Activated CD4-positive, CD25-positive, alpha-beta regulatory T cell treated with anti-CD3 and anti-CD28 coated beads, Interleukin-2, amount 50 U/mL, for 16 hours (primary cell): ENCODE measurements around the gene HRH4.

Experiments
- DNase-seq: peaks from one replicate; pipeline ENCODE4 v3.0.0-alpha.2; 2020; ENCODE audit warnings: low read depth, low spot score

The HRH4 gene

DNA sequence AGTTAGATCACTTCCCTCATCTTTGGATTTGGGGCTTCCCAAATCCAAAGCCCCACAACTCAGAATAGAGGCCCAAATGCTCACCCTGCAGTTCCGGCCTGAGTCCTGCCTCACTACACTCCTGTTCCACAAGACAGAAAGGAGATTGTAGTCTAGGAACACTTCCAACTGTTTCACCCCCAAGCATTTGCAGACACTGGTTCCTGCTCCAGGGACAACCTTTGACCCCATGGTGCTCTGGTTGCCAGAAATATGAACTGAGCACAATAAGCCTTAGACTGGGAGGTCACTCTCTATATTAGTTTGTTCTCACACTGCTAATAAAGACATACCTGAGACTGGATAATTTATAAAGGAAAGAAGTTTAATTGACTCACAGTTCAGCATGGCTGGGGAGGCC lies 49.0 kb downstream of the HRH4 start:
- no peak for DNase-seq

DNA sequence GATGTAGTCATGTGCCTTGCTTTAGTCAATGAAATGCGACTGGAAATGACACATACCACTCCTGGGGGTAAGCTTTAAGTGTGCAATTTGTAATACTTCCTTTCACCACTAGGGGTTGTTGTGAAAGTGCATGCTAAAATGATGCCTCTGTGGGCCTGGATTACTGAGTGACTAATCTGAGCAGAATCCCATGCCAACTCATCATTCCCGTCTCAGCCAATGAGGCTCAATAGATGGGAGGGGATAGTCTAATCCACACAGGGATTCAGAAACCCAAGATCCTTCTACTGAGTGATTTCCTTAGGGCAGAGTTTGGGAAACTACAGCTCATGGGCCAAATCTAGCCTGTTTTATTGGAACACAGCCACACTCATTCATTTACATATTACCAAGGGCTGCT lies 54.0 kb downstream of the HRH4 start:
- DNase-seq: no peak

DNA sequence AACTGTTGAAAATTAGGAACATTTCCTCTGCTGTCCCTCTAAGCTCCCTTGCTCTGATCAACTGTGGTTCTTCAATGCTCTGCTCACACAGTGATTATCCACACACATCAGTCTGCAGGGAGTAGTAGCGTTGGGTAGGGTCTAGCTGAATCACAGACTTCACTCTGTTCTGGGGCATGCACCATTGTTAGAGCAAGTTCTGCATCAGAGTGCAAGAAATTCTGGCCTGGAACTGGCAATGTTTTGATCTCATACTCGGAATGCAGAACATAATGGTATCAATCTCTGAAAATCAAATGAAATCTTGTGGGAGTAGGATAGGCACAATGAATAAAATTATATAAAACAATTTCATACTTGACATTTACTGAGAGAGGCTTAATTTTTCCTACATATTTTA lies 55.3 kb downstream of the HRH4 start:
- no peak for DNase-seq

DNA sequence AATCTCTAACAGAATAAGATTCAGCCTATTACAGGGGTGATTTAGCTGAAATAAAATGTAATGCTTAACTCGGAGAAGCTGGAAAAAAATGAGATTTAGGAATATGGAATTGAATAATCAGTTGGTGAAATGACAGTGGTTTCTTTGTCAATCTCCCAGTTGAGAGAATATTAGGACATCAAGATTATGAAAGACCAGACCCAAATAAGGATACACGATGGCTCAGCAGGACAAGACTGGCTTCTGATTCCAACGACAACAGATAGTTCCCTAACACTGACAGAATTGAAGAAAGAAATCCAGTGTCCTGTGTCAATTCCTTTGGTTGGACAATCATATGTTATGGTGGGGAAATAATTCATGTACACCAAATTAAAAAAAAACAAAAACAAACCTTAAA lies 55.8 kb downstream of the HRH4 start:
- no peak for DNase-seq

DNA sequence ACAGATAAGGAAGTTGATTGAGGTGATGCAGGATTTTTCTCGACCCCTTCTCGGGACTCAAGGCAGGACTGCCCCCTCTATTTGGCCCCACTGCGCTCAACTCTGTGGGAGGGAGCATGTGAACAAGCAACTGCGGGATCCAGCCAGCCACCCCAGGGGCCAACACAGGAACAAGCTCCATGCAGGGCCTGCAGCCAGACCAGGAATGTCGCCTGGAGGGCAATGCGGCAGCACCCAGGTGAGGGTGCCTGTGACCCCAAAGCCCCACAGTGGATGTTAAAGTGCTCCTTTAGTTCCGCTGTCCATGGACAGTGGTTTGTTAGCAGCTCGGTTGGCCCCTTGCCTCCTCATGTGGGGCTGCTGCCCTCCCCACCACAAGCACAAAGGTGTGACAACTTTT lies 57.1 kb downstream of the HRH4 start:
- DNase-seq: no peak

DNA sequence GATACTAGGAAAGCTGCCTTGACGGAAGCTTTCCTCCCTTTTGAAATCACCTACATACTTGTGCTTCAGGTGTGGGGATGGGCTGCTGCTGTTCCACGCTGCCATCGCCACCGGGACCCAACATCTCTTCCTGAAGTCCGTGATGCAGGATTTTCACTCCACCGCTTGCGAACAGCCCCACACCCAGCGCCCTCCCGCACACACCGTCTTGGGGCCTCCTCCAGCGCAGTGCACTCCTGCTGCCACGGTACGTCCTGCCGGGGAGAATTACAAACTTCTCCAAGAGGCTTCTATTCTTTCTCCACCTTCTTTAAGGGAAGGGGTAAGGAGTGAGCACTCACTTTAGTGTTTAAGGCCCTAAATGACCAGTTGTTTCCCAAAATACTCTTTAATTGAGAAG lies 58.2 kb downstream of the HRH4 start:
- DNase-seq: no peak
